Measurements from ENCODE around the gene BMP2K. TPM values are rescaled to one million over a fixed set of nuclear protein-coding genes. Genes with fewer than 3 reads are reported as not detected.
"Not testable (repeated sequence)": the region's sequence is repeated elsewhere in the genome, so short reads cannot be mapped to it uniquely, and the experiment has no call there.

BMP2K gene
- total RNA-seq, 1 experiment from 2014 or later = 27.4 TPM

DNA sequence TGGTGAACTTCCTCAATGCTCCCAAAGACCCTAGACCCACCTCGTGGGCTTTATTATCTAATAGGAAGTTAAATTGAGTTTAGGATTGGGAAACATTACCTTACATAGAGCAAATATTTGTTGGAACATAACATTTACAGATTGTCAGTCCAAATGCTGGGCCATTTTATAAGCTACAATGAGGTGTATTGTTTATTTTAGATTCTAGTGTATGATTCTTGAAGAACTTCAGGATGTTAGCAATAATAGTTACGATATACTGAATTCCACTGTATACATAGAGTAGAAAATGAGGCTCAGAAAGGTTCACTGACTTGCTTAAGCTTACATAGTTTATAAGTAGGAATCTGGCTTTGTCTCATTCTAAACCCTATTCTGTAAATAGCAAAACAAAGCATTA lies 125.7 kb downstream of the BMP2K start:
- no peaks in the 10 kb centered on the region for H3K4me1 Mint-ChIP-seq (ENCODE audit: low read depth, unreplicated experiment)
- H3K27ac Mint-ChIP-seq (ENCODE audit: unreplicated experiment) = no peak overlapping the region
- CTCF ChIA-PET = no interaction called here
- no peak for DNase-seq
- H3K4me3 Mint-ChIP-seq (ENCODE audit: low read depth, unreplicated experiment) = no peak overlapping the region
- no peaks in the 10 kb centered on the region for H3K36me3 Mint-ChIP-seq (ENCODE audit: insufficient read depth, unreplicated experiment)
- no TSS peak for BruUV-seq (replicated peaks)
- H3K27me3 Mint-ChIP-seq (ENCODE audit: unreplicated experiment) = no peaks in the 10 kb centered on the region
- TF ChIP-seq, protein P1, sequence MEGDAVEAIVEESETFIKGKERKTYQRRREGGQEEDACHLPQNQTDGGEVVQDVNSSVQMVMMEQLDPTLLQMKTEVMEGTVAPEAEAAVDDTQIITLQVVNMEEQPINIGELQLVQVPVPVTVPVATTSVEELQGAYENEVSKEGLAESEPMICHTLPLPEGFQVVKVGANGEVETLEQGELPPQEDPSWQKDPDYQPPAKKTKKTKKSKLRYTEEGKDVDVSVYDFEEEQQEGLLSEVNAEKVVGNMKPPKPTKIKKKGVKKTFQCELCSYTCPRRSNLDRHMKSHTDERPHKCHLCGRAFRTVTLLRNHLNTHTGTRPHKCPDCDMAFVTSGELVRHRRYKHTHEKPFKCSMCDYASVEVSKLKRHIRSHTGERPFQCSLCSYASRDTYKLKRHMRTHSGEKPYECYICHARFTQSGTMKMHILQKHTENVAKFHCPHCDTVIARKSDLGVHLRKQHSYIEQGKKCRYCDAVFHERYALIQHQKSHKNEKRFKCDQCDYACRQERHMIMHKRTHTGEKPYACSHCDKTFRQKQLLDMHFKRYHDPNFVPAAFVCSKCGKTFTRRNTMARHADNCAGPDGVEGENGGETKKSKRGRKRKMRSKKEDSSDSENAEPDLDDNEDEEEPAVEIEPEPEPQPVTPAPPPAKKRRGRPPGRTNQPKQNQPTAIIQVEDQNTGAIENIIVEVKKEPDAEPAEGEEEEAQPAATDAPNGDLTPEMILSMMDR (IDR thresholded peaks at IDR 0.05; ENCODE audit: unreplicated experiment) = no peak
- no peaks in the 10 kb centered on the region for H3K9me3 Mint-ChIP-seq (ENCODE audit: low read depth, unreplicated experiment)
- intact Hi-C loops (cut with micrococcal nuclease; ENCODE audit: unreplicated experiment) = no loop called here

DNA sequence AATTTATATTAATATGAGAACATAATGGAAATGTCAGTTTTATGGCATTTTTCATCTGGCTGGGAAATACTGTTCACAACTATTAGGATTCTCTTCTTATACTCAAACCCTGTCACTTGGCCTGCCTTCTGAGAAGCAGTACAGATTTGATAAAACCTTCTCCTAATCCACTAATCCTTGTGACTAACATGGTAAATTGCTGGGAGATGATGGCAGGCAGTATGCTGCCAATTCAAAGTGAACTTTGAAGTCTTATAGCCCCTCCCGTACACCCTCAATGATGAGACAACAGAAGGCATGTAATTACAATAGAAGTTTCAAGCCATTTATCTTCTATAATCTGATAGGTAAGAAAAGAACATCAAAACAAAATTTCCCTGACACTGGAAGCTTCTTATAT lies 126.1 kb downstream of the BMP2K start:
- Mint-ChIP-seq H3K27ac (ENCODE audit: unreplicated experiment) (no peak overlapping the region), H3K4me3 (ENCODE audit: low read depth, unreplicated experiment) (no peak overlapping the region), H3K4me1 (ENCODE audit: low read depth, unreplicated experiment) (no peaks in the 10 kb centered on the region), H3K36me3 (ENCODE audit: insufficient read depth, unreplicated experiment) (no peaks in the 10 kb centered on the region), H3K9me3 (ENCODE audit: low read depth, unreplicated experiment) (no peaks in the 10 kb centered on the region), H3K27me3 (ENCODE audit: unreplicated experiment) (no peaks in the 10 kb centered on the region)
- CTCF ChIA-PET = no interaction called here
- DNase-seq = no peak
- TF ChIP-seq, protein P1 (IDR thresholded peaks at IDR 0.05; ENCODE audit: unreplicated experiment) = no peak
- intact Hi-C loops (cut with micrococcal nuclease; ENCODE audit: unreplicated experiment) = no loop called here
- BruUV-seq (replicated peaks) = no TSS peak

DNA sequence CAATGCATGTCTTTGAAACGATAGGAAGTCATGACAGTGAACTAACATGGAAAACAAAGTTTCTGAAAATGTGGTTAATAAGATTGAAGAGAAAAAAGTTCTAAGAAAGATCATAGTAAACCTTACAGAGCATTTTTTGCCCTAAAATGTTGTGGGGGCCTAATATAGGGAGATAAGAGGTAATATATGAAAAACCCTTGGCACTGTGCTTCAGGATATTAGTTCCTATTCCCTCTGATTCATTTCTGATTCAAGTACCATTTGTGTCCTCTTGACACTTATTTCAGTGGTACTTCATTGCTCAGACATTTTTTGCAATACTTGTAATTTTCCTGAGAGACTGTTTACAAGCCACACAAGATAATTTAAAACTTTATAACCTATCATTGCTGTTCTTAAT lies 128.0 kb downstream of the BMP2K start:
- H3K27ac Mint-ChIP-seq (ENCODE audit: unreplicated experiment) = no peak overlapping the region

DNA sequence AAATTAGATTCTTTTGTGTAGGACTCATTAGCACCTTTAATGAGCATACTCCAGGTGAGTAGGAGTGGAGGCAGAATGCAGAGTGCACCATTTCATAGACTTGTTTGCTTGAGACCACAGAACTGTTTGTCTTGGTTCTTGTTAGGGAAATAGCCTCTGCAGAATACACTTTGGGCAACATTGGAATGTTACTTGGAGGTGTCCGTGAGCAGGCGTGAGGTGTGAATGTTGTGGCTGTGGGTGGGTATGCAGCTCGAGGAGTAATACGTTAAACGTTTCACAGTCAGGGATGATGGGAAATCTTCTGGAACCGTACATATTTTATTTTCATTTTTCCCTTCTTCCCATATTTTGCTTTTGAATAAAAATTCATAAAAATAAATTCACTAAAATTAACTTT lies 131.5 kb downstream of the BMP2K start:
- Mint-ChIP-seq H3K9me3 (ENCODE audit: low read depth, unreplicated experiment) (no peaks in the 10 kb centered on the region), H3K36me3 (ENCODE audit: insufficient read depth, unreplicated experiment) (no peaks in the 10 kb centered on the region), H3K4me3 (ENCODE audit: low read depth, unreplicated experiment) (no peak overlapping the region), H3K27me3 (ENCODE audit: unreplicated experiment) (no peaks in the 10 kb centered on the region), H3K27ac (ENCODE audit: unreplicated experiment) (no peak overlapping the region), H3K4me1 (ENCODE audit: low read depth, unreplicated experiment) (no peaks in the 10 kb centered on the region)
- no peak for DNase-seq
- CTCF ChIA-PET = no interaction called here
- intact Hi-C loops (cut with micrococcal nuclease; ENCODE audit: unreplicated experiment) = no loop called here
- no TSS peak for BruUV-seq (replicated peaks)
- TF ChIP-seq, protein P1 (IDR thresholded peaks at IDR 0.05; ENCODE audit: unreplicated experiment) = no peak

More for the DNA sequence above, 128.0 kb downstream of the BMP2K start:
- no TSS peak for BruUV-seq (replicated peaks)
- no peaks in the 10 kb centered on the region for H3K36me3 Mint-ChIP-seq (ENCODE audit: insufficient read depth, unreplicated experiment)
- no peaks in the 10 kb centered on the region for H3K4me1 Mint-ChIP-seq (ENCODE audit: low read depth, unreplicated experiment)
- no peaks in the 10 kb centered on the region for H3K27me3 Mint-ChIP-seq (ENCODE audit: unreplicated experiment)
- TF ChIP-seq, protein P1 (IDR thresholded peaks at IDR 0.05; ENCODE audit: unreplicated experiment) = no peak
- DNase-seq = no peak
- H3K4me3 Mint-ChIP-seq (ENCODE audit: low read depth, unreplicated experiment) = no peak overlapping the region
- CTCF ChIA-PET = no interaction called here
- intact Hi-C loops (cut with micrococcal nuclease; ENCODE audit: unreplicated experiment) = no loop called here
- no peaks in the 10 kb centered on the region for H3K9me3 Mint-ChIP-seq (ENCODE audit: low read depth, unreplicated experiment)

DNA sequence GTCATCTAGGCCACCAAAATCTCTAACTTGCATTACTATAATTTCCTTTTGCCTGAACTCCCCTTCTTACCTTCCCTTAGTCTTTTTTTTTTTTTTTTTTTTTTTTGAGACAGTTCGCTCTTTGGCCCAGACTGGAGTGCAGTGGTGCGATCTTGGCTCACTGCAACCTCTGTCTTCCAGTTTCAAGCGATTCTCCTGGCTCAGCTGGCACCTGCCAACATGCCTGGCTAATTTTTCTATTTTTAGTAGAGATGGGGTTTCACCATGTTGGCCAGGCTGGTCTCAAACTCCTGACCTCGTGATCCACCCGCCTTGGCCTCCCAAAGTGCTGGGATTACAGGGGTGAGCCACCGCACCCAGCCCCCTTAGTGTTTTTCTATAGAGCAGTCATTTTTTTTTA lies 132.8 kb downstream of the BMP2K start:
- intact Hi-C loops (cut with micrococcal nuclease; ENCODE audit: unreplicated experiment); H3K9me3 Mint-ChIP-seq (ENCODE audit: low read depth, unreplicated experiment); H3K27ac Mint-ChIP-seq (ENCODE audit: unreplicated experiment); CTCF ChIA-PET; H3K36me3 Mint-ChIP-seq (ENCODE audit: insufficient read depth, unreplicated experiment); DNase-seq; H3K27me3 Mint-ChIP-seq (ENCODE audit: unreplicated experiment); BruUV-seq (replicated peaks); H3K4me3 Mint-ChIP-seq (ENCODE audit: low read depth, unreplicated experiment); H3K4me1 Mint-ChIP-seq (ENCODE audit: low read depth, unreplicated experiment): not testable (repeated sequence)
